Kidney (tissue), 14 donors: Measurements from ENCODE around the gene ABI1. TPM values are rescaled to one million over a fixed set of nuclear protein-coding genes. Genes with fewer than 3 reads are reported as not detected.
A peak's percentile ranks its signal among the peaks of the same experiment; 100 is the strongest.

Source experiments
- DNase-seq, 5 donors: peaks; one replicate each; pipeline ENCODE4 v3.0.0-alpha.2; 2013 to 2020
- FAIRE-seq: peaks from 2 replicates; lab custom pipeline; 2012; peaks lifted over from hg19 to GRCh38; lab: Jason Lieb, UNC
- H3K27ac ChIP-seq, 2 donors: one replicate each; pipeline ENCODE4 v1.7.0; 2013; ENCODE audit warnings: low read depth in 2 of 2, low read length in 2 of 2, inconsistent platforms in 1 of 2
- H3K27me3 ChIP-seq: one replicate; pipeline ENCODE4 v1.7.1; 2013; ENCODE audit warnings: low read length, inconsistent platforms; ENCODE audit not compliant: control insufficient read depth, insufficient read depth
- H3K36me3 ChIP-seq, 3 donors: one replicate each; pipeline versions ENCODE4 v1.7.0 to v1.7.1; 2013; ENCODE audit warnings: low read length in 3 of 3, control low read depth in 1 of 3, inconsistent platforms in 1 of 3; ENCODE audit not compliant: insufficient read depth in 3 of 3, control insufficient read depth in 2 of 3
- H3K4me1 ChIP-seq, 3 donors: one replicate each; pipeline versions ENCODE4 v1.7.0 to v1.7.1; 2013; ENCODE audit warnings: low read length in 3 of 3, inconsistent platforms in 1 of 3, low read depth in 1 of 3; ENCODE audit not compliant: control insufficient read depth in 2 of 3, insufficient read depth in 2 of 3
- H3K4me3 ChIP-seq, 3 donors: one replicate each; pipeline versions ENCODE4 v1.7.0 to v1.8.1; 2013; ENCODE audit warnings: low read length in 3 of 3, control low read depth in 1 of 3, inconsistent platforms in 1 of 3
- H3K9ac ChIP-seq, 3 donors: one replicate each; pipeline versions ENCODE4 v1.7.0 to v1.7.1; 2013; ENCODE audit warnings: low read length in 3 of 3, control low read depth in 1 of 3, inconsistent platforms in 1 of 3
- H3K9me3 ChIP-seq, 3 donors: one replicate each; pipeline versions ENCODE4 v1.7.0 to v1.7.1; 2013; ENCODE audit warnings: low read length in 3 of 3, control low read depth in 1 of 3, inconsistent platforms in 1 of 3; ENCODE audit not compliant: control insufficient read depth in 2 of 3, insufficient read depth in 1 of 3
- intact Hi-C: fragments of 100-400 bp; cut with DNase I; formaldehyde crosslinking; loops from one replicate; pipeline ENCODE4 v1.11.1; 2022
- polyA plus RNA-seq: library from polyadenylated mRNA; stranded (reverse); fragments of 350-450 nt; fragmentation: Illumina TruSeq; extraction: RNeasy Lipid Tissue Mini Kit (QIAGEN cat#74804); gene quantifications from one replicate; pipeline ENCODE4 v1.2.3, GENCODE V29; 2014; ENCODE audit warnings: low read depth, low replicate concordance; ENCODE audit not compliant: insufficient read depth
- total RNA-seq: library from RNA; stranded (reverse); fragmentation: NEBNext Ultra II Directional; extraction: Animal tissue kit (Norgen Biotek cat#: 25700); gene quantifications from one replicate; pipeline ENCODE4 v1.2.1, GENCODE V29; 2021
- TF ChIP-seq, protein P1 (sequence below): IDR thresholded peaks from 3 replicates; pipeline ENCODE4 v1.5.1; 2012; ENCODE audit warnings: mild to moderate bottlenecking, moderate library complexity, borderline replicate concordance; ENCODE audit not compliant: insufficient read depth; ENCODE audit errors: extremely low read depth
- donor health status: control.
- donor health status: control.
- donor health status: control.
- donor health status: control.
- donor health status: control.
- donor health status: DM: yes; HTN: yes; CAD: no.
- donor health status: Normal renal cell carcinoma (clear cell type).

Gene ABI1
- total and polyA plus RNA-seq, 2 donors from 2014 or later, result 25.7 to 54.1 TPM

DNA sequence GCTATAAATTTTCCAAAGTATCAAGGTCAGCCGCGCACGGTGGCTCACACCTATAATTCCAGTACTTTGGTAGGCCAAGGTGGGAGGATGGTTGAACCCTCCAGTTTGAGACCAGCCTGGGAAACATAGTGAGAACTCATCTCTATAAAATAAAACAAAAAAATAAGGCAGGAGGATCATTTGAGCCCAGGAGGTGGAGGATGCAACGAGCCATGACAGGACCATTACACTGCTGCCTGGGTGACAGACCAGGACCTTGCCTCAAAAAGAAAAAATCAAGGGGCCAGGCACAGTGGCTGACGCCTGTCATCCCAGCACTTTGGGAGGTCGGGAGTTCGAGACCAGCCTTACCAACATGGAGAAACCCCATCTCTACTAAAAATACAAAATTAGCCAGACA lies 60.3 kb downstream of the ABI1 start:
- Histone ChIP-seq H3K27me3 (no peaks in the 10 kb centered on the region), H3K36me3 (no peaks in the 10 kb centered on the region), H3K9me3 (peaks cover 0 to 2% (median under 1%) of the 10 kb centered on the region in 3 donors), H3K27ac (no peak overlapping the region), H3K9ac (no peak overlapping the region), H3K4me3 (no peak overlapping the region), H3K4me1 (peaks cover 0 to 7% (median 4%) of the 10 kb centered on the region in 3 donors)
- FAIRE-seq (no peak), DNase-seq (no peak)
- intact Hi-C loops, result no loop called here
- TF ChIP-seq, protein P1, sequence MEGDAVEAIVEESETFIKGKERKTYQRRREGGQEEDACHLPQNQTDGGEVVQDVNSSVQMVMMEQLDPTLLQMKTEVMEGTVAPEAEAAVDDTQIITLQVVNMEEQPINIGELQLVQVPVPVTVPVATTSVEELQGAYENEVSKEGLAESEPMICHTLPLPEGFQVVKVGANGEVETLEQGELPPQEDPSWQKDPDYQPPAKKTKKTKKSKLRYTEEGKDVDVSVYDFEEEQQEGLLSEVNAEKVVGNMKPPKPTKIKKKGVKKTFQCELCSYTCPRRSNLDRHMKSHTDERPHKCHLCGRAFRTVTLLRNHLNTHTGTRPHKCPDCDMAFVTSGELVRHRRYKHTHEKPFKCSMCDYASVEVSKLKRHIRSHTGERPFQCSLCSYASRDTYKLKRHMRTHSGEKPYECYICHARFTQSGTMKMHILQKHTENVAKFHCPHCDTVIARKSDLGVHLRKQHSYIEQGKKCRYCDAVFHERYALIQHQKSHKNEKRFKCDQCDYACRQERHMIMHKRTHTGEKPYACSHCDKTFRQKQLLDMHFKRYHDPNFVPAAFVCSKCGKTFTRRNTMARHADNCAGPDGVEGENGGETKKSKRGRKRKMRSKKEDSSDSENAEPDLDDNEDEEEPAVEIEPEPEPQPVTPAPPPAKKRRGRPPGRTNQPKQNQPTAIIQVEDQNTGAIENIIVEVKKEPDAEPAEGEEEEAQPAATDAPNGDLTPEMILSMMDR, result no peak

DNA sequence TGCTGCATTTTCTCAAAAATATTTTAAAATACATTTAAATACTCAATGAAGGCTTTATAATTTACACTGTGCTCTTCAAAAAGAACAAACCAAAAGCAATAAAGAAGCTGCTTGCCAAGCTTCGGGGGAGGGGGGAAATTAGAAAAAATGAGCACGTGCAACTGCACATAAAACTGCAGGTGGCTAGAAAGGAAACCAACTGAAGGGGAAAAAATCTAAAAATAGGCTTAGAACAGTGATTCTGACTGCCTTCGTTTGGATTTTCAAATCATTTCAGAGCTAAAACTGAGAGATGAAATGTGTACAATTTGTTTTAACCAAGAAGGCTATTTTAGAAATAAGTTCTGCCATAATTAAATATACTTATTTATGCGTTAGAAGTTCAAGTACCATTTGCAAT lies 61.4 kb downstream of the ABI1 start:
- FAIRE-seq (no peak), DNase-seq (peak in 2 of 5 donors; percentile 11 to 37)
- Histone ChIP-seq H3K9ac (no peak overlapping the region), H3K4me1 (peaks cover 0 to 7% (median 2%) of the 10 kb centered on the region in 3 donors), H3K36me3 (no peaks in the 10 kb centered on the region), H3K4me3 (no peak overlapping the region), H3K27ac (no peak overlapping the region), H3K9me3 (peaks cover 0 to 6% (median 2%) of the 10 kb centered on the region in 3 donors), H3K27me3 (no peaks in the 10 kb centered on the region)
- TF ChIP-seq, protein P1, result no peak
- intact Hi-C loops, result no loop called here

GRCh38 chr10:26798298-26798697 lies 62.5 kb downstream of the ABI1 start:
- TF ChIP-seq, protein P1, result no peak
- FAIRE-seq, result no peak
- no peaks in the 10 kb centered on the region for H3K27me3 ChIP-seq

GRCh38 chr10:26797340-26797739 lies 63.4 kb downstream of the ABI1 start:
- intact Hi-C loops, result no loop called here
- Histone ChIP-seq H3K4me1 (peaks cover 0 to 4% (median 0%) of the 10 kb centered on the region in 3 donors), H3K9ac (no peak overlapping the region), H3K9me3 (peaks cover 0 to 6% (median 2%) of the 10 kb centered on the region in 3 donors), H3K4me3 (no peak overlapping the region), H3K27ac (no peak overlapping the region), H3K27me3 (no peaks in the 10 kb centered on the region), H3K36me3 (no peaks in the 10 kb centered on the region)
- TF ChIP-seq, protein P1, result no peak
- no peak for FAIRE-seq
- no peak for DNase-seq

More at GRCh38 chr10:26798298-26798697, 62.5 kb downstream of the ABI1 start:
- Histone ChIP-seq H3K36me3 (no peaks in the 10 kb centered on the region), H3K27ac (no peak overlapping the region), H3K4me3 (no peak overlapping the region), H3K4me1 (peaks cover 0 to 7% (median 2%) of the 10 kb centered on the region in 3 donors), H3K9ac (no peak overlapping the region), H3K9me3 (peaks cover 0 to 6% (median 2%) of the 10 kb centered on the region in 3 donors)
- intact Hi-C loops, result no loop called here
- DNase-seq, result no peak
